Tibial nerve (tissue), 4 donors: ENCODE measurements around the gene MRPS22. TPM values are rescaled to one million over a fixed set of nuclear protein-coding genes. Genes with fewer than 3 reads are reported as not detected.

Source experiments
- DNase-seq, 2 donors: peaks; one replicate each; pipeline ENCODE4 v3.0.0-alpha.2; 2019; ENCODE audit warnings: low spot score in 2 of 2
- H3K27ac ChIP-seq, 4 donors: fragments of 200-600 bp; sonication (generic) in 3 of 4; one replicate each; pipeline ENCODE4 v1.5.1; 2017 to 2019; ENCODE audit warnings: mild to moderate bottlenecking in 1 of 4
- H3K27me3 ChIP-seq, 2 donors: fragments of 200-600 bp; sonication (generic) in 1 of 2; one replicate each; pipeline versions ENCODE4 v1.5.1 to v1.6.0; 2017 to 2019
- H3K36me3 ChIP-seq, 3 donors: fragments of 200-600 bp; sonication (generic); one replicate each; pipeline ENCODE4 v1.5.1; 2018 to 2019
- H3K4me1 ChIP-seq, 4 donors: fragments of 200-600 bp; sonication (generic) in 3 of 4; one replicate each; pipeline ENCODE4 v1.5.1; 2017 to 2019
- H3K4me3 ChIP-seq, 4 donors: fragments of 200-600 bp; sonication (generic) in 3 of 4; one replicate each; pipeline ENCODE4 v1.5.1; 2017 to 2019; ENCODE audit warnings: mild to moderate bottlenecking in 1 of 4, moderate library complexity in 1 of 4
- H3K9me3 ChIP-seq, 4 donors: fragments of 200-600 bp; sonication (generic) in 3 of 4; one replicate each; pipeline ENCODE4 v1.5.1; 2017 to 2019
- CTCF ChIP-seq, 5 experiments: fragments of 200-600 bp in 3 of 5; fragments of 450-650 bp in 2 of 5; sonication (generic) in 3 of 5; IDR thresholded peaks; one replicate each; pipeline ENCODE4 v1.5.1; 2016 to 2019; ENCODE audit warnings: antibody characterized with exemption in 5 of 5, mild to moderate bottlenecking in 3 of 5, moderate library complexity in 2 of 5
- EP300 ChIP-seq, 2 donors: sonication (generic); formaldehyde crosslinking; IDR thresholded peaks; one replicate each; pipeline ENCODE4 v1.6.1; 2017; ENCODE audit warnings: antibody characterized with exemption in 2 of 2, mild to moderate bottlenecking in 1 of 2
- POLR2A ChIP-seq, 2 donors: fragments of 450-650 bp; IDR thresholded peaks; one replicate each; pipeline ENCODE4 v1.6.1; 2017; ENCODE audit warnings: antibody characterized with exemption in 2 of 2, mild to moderate bottlenecking in 2 of 2, moderate library complexity in 2 of 2
- WGBS, 2 donors: methylation state at CpG; one replicate each; pipeline ENCODE4 v1.1.5; 2018; 5-methylcytosine and 5-hydroxymethylcytosine counted together
- total RNA-seq, 4 donors: library from RNA; depleted of rRNA; stranded (reverse); fragments of >200 nt; gene quantifications; one replicate each; pipeline ENCODE4 v1.1.0, GENCODE V29; 2016

The MRPS22 gene
- total RNA-seq, 4 donors from 2014 or later = 37.7 to 50.7 (median 46.4) TPM

DNA sequence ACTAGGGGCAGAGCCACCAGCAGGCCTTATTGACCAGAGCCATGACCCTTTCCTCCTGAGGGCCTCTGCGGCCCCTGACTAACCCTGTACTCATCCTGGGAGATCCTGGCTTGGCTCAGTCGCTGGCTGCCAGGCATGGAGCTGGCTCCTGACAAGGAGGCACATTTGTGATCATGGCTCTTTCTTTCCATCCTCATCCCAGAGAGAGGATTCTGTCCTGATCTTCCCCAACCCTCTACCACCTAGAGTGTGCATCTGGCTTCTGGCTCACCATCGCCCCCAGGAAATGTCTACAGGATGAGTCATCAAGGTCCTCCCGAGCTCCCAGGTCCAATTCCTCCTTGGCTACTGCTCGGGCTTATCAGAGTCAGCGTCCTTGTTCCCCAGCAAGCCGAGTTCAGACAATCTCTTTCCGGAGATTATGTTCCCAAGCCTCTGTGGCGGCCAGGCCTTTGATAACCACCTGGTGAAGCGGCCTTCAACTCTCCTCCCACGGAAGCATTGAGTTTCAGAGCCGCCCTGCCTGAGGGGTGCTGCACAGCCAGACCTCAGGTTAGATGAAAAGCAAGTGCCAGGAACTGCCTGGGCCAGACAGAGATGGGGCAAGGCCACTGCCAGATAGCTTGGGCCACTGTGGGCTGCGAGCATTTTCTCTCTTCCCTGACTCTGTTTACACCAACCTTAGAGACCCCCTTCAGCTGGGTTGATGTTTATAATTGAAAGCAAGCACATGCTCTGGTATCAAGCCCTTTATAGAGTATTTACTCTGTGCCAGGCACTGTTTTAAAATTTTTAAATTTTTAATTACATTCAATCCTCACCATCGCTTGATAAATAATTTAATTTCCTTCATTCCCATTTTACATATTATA lies 44.3 kb upstream of the MRPS22 start:
- WGBS, 2 donors = 80 to 81% methylated on average over 14 of the region's 14 CpGs
- Histone ChIP-seq H3K36me3 (no peaks in the 10 kb centered on the region), H3K27ac (no peak overlapping the region), H3K9me3 (no peaks in the 10 kb centered on the region), H3K4me1 (no peaks in the 10 kb centered on the region), H3K4me3 (no peak overlapping the region), H3K27me3 (no peaks in the 10 kb centered on the region)
- no peak for DNase-seq
- TF ChIP-seq EP300 (IDR thresholded peaks at IDR 0.05) = no peak
- no peak for TF ChIP-seq CTCF (IDR thresholded peaks at IDR 0.05)
- no peak for TF ChIP-seq POLR2A (IDR thresholded peaks at IDR 0.05)

GRCh38 chr3:139300416-139300815 lies 43.4 kb upstream of the MRPS22 start:
- H3K27ac ChIP-seq = no peak overlapping the region
- no peaks in the 10 kb centered on the region for H3K27me3 ChIP-seq
- no peaks in the 10 kb centered on the region for H3K4me1 ChIP-seq
- WGBS, 2 donors = 98% methylated on average over 3 of the region's 3 CpGs
- no peaks in the 10 kb centered on the region for H3K9me3 ChIP-seq
- no peaks in the 10 kb centered on the region for H3K36me3 ChIP-seq
- TF ChIP-seq EP300 (IDR thresholded peaks at IDR 0.05) (no peak), POLR2A (IDR thresholded peaks at IDR 0.05) (no peak), CTCF (IDR thresholded peaks at IDR 0.05) (no peak)
- no peak for DNase-seq
- H3K4me3 ChIP-seq = no peak overlapping the region

DNA sequence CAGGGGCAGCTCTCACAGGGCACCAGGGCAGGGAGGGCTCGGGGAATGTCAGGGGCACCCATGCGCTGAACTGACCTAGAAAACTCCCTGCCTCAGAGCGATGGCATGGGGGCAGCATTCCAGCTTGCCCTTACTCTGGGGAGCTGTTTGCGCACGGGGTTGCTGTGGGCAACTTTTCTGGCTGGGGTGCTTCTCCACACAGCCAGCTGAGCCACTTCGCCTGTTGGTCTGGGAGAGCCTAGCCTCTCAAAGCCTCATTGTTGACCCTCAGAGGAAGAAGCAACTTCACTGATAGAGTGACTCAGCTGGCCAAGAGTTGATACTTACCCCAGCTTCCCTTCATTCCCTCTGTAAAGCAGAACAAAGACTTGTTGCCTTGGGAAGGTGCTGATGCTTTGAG lies 42.6 kb upstream of the MRPS22 start:
- H3K4me1 ChIP-seq = no peaks in the 10 kb centered on the region
- H3K4me3 ChIP-seq = no peak overlapping the region
- TF ChIP-seq EP300 (IDR thresholded peaks at IDR 0.05) = no peak
- TF ChIP-seq CTCF (IDR thresholded peaks at IDR 0.05) = no peak
- no peak for TF ChIP-seq POLR2A (IDR thresholded peaks at IDR 0.05)
- WGBS, 2 donors = 61 to 67% methylated on average over 6 of the region's 6 CpGs
- DNase-seq = no peak
- H3K27ac ChIP-seq = no peak overlapping the region
- H3K9me3 ChIP-seq = no peaks in the 10 kb centered on the region
- no peaks in the 10 kb centered on the region for H3K36me3 ChIP-seq
- no peaks in the 10 kb centered on the region for H3K27me3 ChIP-seq

GRCh38 chr3:139301654-139302053 lies 42.2 kb upstream of the MRPS22 start:
- no peak overlapping the region for H3K27ac ChIP-seq
- TF ChIP-seq EP300 (IDR thresholded peaks at IDR 0.05) (no peak), POLR2A (IDR thresholded peaks at IDR 0.05) (no peak), CTCF (IDR thresholded peaks at IDR 0.05) (no peak)
- no peak overlapping the region for H3K4me3 ChIP-seq
- H3K36me3 ChIP-seq = no peaks in the 10 kb centered on the region
- no peaks in the 10 kb centered on the region for H3K9me3 ChIP-seq
- H3K27me3 ChIP-seq = no peaks in the 10 kb centered on the region
- WGBS, 2 donors = 87 to 88% methylated on average over 3 to 4 of the region's 4 CpGs
- no peak for DNase-seq
- no peaks in the 10 kb centered on the region for H3K4me1 ChIP-seq

- H3K36me3 ChIP-seq = no peaks in the 10 kb centered on the region
- H3K27me3 ChIP-seq = no peaks in the 10 kb centered on the region
- no peak overlapping the region for H3K27ac ChIP-seq
- H3K9me3 ChIP-seq = no peaks in the 10 kb centered on the region
- WGBS, 2 donors = 65 to 66% methylated on average over 12 of the region's 12 CpGs
- TF ChIP-seq POLR2A (IDR thresholded peaks at IDR 0.05) (no peak), EP300 (IDR thresholded peaks at IDR 0.05) (no peak), CTCF (IDR thresholded peaks at IDR 0.05) (no peak)
- no peak for DNase-seq
- H3K4me1 ChIP-seq = no peaks in the 10 kb centered on the region
- H3K4me3 ChIP-seq = no peak overlapping the region
Measured at GRCh38 chr3:139302084-139302800, 41.6 kb upstream of the MRPS22 start.
